ENCODE measurements around the gene MIPEP. TPM values are rescaled to one million over a fixed set of nuclear protein-coding genes. Genes with fewer than 3 reads are reported as not detected.
A peak's percentile ranks its signal among the peaks of the same experiment; 100 is the strongest.
"Not testable (repeated sequence)": the region's sequence is repeated elsewhere in the genome, so short reads cannot be mapped to it uniquely, and the experiment has no call there.

The MIPEP gene
- total RNA-seq, 4 donors from 2014 or later, result 12.1 to 25.7 (median 19.5) TPM

- TF ChIP-seq POLR2A (IDR thresholded peaks at IDR 0.05), result no peak
- peak in 1 of 6 experiments; percentile 25 for TF ChIP-seq CTCF (IDR thresholded peaks at IDR 0.05)
- Histone ChIP-seq H3K4me1 (peaks cover 5 to 22% (median 7%) of the 10 kb centered on the region in 3 donors), H3K27ac (peak overlapping the region; percentile 88 to 95 (median 94)), H3K27me3 (no peaks in the 10 kb centered on the region), H3K9me3 (no peaks in the 10 kb centered on the region), H3K4me3 (peak overlapping the region; percentile 74 to 100 (median 94)), H3K36me3 (peaks cover 0 to 10% (median 0%) of the 10 kb centered on the region in 3 donors)
- intact Hi-C loops (cut with DNase I), result no loop called here
- DNase-seq, result no peak
- WGBS, 2 donors, result 21 to 25% methylated on average over 15 of the region's 15 CpGs
Observed at GRCh38 chr13:23889615-23890607, 711 bp upstream of the MIPEP start.

- H3K27me3 ChIP-seq; DNase-seq; H3K4me3 ChIP-seq; H3K27ac ChIP-seq; intact Hi-C loops (cut with DNase I); H3K9me3 ChIP-seq: not testable (repeated sequence)
- Histone ChIP-seq H3K36me3 (peaks cover 0 to 48% (median 6%) of the 10 kb centered on the region in 3 donors), H3K4me1 (peaks cover 5 to 14% (median 7%) of the 10 kb centered on the region in 3 donors)
- WGBS, 2 donors, result 83% methylated on average over 3 of the region's 3 CpGs; no CpG with 5 or more reads in 1 of the 2 donors
Observed at GRCh38 chr13:23884361-23884760, 4.8 kb downstream of the MIPEP start.

- intact Hi-C loops (cut with DNase I), result no loop called here
- TF ChIP-seq POLR2A (IDR thresholded peaks at IDR 0.05) (no peak), CTCF (IDR thresholded peaks at IDR 0.05) (no peak)
- Histone ChIP-seq H3K27ac (no peak overlapping the region), H3K4me1 (peaks cover 5 to 8% (median 6%) of the 10 kb centered on the region in 3 donors), H3K9me3 (no peaks in the 10 kb centered on the region), H3K4me3 (no peak overlapping the region), H3K27me3 (no peaks in the 10 kb centered on the region), H3K36me3 (peaks cover 0 to 59% (median 6%) of the 10 kb centered on the region in 3 donors)
- DNase-seq, result no peak
- WGBS, 2 donors, result 86 to 93% methylated on average over 4 of the region's 4 CpGs
Observed at GRCh38 chr13:23883255-23883654, 5.9 kb downstream of the MIPEP start.

GRCh38 chr13:23881402-23881800, 7.8 kb downstream of the MIPEP start:
- WGBS, 2 donors, result 94 to 95% methylated on average over 2 to 7 of the region's 8 CpGs
- H3K4me3 ChIP-seq; H3K9me3 ChIP-seq; H3K27me3 ChIP-seq; H3K4me1 ChIP-seq; H3K27ac ChIP-seq; intact Hi-C loops (cut with DNase I); DNase-seq: not testable (repeated sequence)
- peaks cover 0 to 73% (median 6%) of the 10 kb centered on the region in 3 donors for H3K36me3 ChIP-seq

- H3K4me3 ChIP-seq; DNase-seq; H3K9me3 ChIP-seq; H3K4me1 ChIP-seq; H3K27me3 ChIP-seq; intact Hi-C loops (cut with DNase I); H3K27ac ChIP-seq: not testable (repeated sequence)
- H3K36me3 ChIP-seq, result peaks cover 0 to 71% (median 6%) of the 10 kb centered on the region in 3 donors
- 89 to 90% methylated on average over 8 to 10 of the region's 18 CpGs for WGBS, 2 donors
Observed at GRCh38 chr13:23880493-23881401, 8.5 kb downstream of the MIPEP start.

GRCh38 chr13:23877286-23877685, 11.9 kb downstream of the MIPEP start:
- Histone ChIP-seq H3K36me3 (peaks cover 0 to 50% (median 6%) of the 10 kb centered on the region in 3 donors), H3K27ac (no peak overlapping the region), H3K4me1 (no peaks in the 10 kb centered on the region), H3K9me3 (no peaks in the 10 kb centered on the region), H3K4me3 (no peak overlapping the region), H3K27me3 (no peaks in the 10 kb centered on the region)
- TF ChIP-seq CTCF (IDR thresholded peaks at IDR 0.05) (no peak), POLR2A (IDR thresholded peaks at IDR 0.05) (no peak)
- DNase-seq, result no peak
- intact Hi-C loops (cut with DNase I), result loop anchor here (10.0 kb wide), 1 partner anchor 412 kb away; no protein-coding TSS in a partner anchor
- WGBS, 2 donors, result 88 to 90% methylated on average over 4 of the region's 4 CpGs

Data from esophagus squamous epithelium (tissue), 5 donors.